Islet precursor cell (in vitro differentiated cells): ENCODE measurements around the gene CD84.
"Not testable (repeated sequence)": the region's sequence is repeated elsewhere in the genome, so short reads cannot be mapped to it uniquely, and the experiment has no call there.

Experiments used
- DNase-seq: peaks from one replicate; pipeline ENCODE4 v3.0.0-alpha.2; 2018

CD84 gene

DNA sequence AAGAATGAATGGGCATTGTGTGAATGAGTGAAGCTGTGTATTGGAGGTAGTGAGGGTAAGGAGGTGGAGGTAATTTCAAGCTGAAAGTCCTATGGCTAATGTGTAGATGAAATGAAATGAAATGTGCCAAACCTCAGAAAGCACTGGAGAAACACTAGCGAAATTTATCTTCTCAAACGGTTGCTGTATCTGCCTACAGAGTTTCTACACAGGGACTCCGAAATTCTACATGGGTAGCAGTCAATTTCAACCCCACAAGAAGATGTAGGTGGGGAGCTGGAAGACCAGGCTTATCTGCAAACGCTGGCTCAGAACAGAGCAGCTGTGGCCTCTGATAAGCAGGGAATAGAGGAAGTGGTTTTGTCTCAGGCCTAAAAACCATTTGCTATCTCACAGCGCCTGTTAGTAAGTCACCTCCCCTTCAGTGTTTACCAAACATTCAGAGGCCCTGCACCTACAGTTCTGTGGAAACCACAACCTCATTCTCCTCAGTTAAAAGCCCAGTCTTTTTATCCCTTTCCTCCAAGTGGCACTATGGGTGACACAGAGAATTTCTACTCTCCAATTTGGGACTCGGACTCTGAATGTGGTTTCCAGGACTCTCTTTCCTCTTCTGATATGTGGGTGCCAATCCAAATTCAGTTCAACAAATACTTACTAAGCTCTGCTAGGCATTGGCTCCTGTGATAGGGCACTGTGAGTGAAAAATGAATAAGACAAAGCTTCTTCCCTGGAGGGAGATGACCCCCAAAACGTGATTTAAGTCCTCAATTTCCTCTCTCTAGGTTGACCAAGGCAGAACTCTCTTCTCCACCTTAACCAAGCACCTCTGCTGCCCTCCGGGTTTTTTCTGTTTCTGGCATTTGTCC is 39.1 kb downstream of the CD84 start:
- peak; percentile 64 for DNase-seq

DNA sequence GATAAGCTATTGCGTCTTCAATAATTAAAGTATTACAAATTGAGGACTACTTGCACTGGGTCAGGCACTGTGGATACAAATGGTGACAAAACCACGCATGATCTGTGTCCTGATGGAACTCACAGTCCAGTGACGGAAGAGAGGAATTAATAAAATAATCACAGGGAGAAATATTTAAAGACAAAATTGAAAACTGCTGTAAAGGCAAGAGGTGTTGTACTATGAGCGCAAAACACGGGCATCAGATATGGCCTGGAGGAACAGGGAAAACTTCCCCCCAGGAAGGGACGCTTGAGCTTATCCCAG is 39.7 kb downstream of the CD84 start:
- no peak for DNase-seq

DNA sequence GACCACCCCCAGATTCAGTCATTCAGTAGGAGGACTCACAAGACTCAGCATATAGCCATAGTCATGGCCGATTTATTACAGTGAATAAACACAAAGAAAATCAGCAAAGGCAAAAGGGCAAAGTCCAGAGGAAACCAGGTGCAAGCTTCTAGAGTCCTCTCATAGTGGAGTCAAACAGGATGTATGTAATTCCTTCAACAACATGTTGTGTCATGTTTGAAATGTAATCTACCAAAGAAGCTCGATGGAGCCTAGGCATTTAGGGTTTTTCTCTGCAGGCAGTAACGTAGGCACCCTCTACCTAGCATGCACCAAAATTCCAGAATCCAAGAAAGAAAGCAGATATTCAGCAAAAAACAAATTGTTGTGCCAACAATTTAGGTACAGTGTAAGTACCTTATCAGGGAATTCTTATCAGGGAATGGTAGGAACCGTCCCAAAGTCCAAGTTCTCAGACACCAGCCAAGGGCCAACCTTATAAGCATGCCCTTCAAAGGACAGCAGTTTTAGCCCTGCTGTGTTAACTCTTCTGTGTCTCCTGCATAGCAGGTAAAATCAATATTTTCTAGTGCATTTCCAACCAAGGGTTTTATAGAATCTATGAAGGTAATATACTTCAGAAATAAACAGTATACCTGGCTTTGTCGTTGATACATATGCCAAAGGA is 40.2 kb downstream of the CD84 start:
- no peak for DNase-seq

DNA sequence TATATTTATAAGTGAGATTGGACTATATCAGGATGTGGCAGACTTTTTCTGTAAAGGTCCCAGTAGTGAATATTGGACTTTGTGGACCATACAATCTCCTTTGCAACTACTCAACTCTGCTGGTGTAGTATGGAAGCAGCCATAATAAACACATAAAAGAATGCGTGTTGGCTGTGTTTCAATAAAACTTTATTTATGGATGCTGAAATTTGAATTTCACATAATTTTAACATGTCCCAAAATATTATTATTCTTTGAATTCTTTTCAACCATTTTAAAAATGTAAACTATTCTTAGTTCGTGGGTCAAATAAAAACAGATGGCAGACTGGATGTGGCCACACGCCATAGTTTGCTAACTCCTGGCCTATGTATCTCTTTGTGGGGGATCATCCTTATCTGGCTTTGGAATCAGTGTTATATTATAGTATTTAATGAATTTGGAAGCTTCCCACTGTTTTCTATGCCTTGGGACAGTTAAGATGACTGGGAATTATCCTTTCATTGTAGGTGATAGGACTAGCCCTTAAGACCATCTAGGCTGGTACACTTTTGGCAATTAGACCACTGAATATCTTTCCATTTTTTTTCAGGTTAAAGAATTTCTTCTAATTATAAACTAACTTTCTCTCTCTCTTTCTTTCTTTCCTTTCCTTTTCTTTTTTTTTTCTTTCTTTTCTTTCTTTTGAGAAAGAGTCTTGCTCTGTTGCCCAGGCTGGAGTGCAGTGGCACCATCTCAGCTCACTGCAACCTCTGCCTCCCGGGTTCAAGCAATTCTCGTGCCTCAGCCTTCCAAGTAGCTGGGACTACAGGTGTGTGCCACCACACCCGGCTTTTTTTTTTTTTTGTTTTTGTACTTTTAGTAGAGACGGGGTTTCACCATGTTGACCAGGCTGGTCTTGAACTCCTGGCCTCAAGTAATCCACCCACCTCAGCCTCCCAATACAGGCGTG is 41.3 kb downstream of the CD84 start:
- no peak for DNase-seq

DNA sequence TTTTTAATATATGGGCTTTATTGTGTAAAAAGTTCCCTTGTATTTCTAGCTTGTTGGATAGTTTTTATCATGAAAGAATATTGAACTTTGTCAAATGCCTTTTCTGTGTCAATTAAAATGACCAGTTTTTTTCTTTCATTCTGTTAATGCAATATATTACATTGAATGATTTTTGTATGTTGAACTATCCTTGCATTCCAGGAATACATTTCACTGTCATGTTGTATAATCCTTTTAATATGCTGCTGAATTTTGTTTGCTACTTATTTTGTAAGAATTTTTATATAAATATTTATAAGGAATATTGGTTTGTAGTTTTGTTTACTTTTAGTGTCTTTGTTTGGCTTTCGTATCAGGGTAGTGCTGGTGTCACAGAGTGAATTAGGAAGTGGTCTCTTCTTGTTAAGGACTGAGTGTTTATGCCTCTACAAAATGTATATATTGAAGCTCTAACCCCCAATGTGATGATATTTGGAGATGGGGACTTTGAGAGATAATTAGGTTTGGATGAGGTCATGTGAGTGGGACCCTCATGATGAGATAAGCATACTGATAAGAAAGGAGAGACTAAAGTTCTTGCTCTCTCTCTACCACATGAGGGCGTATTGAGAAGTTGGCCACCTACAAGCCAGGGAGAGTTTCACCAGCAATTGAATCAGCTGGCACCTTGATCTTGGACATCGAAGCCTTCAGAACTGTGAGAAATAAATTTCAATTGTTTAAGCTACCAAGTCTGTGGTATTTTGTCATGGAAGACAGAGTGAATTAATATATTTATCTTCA is 44.3 kb downstream of the CD84 start:
- DNase-seq, result no peak

DNA sequence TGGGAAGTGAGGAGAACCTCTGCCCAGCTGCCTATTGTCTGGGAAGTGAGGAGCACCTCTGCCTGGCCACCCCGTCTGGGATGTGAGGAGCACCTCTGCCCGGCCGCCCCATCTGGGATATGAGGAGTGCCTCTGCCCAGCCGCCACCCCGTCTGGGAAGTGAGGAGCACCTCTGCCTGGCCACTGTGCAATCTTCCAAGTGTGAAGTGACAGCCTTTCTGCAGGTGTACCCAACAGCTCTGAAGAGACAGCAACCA is 46.8 kb downstream of the CD84 start:
- DNase-seq, result not testable (repeated sequence)

DNA sequence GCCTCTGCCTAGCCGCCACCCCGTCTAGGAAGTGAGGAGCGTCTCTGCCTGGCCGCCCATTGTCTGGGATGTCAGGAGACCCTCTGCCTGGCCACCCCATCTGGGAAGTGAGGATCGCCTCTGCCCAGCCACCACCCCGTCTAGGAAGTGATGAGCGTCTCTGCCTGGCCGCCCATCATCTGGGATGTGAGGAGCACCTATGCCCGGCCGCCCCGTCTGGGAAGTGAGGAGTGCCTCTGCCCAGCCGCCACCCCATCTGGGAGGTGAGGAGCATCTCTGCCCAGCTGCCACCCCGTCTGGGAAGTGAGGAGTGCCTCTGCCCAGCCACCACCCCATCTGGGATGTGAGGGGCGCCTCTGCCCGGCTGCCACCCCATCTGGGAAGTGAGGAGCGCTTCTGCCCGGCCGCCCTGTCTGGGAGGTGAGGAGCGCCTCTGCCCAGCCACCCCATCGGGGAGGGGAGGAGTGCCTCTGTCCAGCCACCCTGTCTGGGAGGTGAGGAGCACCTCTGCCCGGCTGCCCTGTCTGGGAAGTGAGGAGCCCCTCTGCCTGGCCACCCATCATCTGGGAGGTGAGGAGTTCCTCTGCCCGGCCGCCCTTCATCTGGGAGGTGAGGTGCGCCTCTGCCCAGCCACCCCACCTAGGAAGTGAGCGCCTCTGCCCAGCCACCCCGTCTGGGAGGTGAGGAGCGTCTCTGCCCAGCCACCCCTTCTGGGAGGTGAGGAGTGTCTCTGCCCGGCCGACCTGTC is 47.3 kb downstream of the CD84 start:
- not testable (repeated sequence) for DNase-seq

DNA sequence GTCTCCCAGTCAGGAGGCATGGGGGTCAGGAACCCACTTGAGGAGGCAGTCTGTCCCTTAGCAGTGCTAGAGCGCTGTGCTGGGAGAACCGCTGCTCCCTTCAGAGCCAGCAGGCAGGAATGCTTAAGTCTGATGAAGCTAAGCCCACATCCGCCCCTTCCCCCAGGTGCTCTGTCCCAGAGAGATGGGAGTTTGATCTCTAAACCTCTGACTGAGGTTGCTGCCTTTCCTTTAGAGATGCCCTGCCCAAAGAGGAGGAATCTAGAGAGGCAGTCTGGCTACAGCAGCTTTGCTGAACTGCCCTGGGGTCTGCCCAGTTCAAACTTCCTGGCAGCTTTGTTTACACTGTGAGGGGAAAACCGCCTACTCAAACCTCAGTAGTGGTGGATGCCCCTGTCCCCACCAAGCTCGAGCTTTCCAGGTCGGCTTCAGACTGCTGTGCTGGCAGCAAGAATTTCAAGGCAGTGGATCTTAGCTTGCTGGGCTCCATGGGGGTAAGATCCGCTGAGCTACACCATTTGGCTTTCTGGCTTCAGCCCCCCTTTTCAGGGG is 49.8 kb downstream of the CD84 start:
- peak; percentile 45 for DNase-seq

DNA sequence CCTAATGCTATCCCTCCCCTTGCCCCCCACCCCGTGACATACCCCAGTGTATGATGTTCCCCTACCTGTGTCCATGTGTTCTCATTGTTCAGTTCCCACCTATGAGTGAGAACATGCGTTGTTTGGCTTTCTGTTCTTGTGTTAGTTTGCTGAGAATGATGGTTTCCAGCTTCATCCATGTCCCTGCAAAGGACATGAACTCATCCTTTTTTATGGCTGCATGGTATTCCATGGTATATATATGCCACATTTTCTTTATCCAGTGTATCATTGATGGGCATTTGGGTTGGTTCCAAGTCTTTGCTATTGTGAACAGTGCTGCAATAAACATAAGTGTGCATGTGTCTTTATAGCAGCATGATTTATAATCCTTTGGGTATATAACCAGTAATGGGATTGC is 55.5 kb downstream of the CD84 start:
- DNase-seq, result not testable (repeated sequence)

DNA sequence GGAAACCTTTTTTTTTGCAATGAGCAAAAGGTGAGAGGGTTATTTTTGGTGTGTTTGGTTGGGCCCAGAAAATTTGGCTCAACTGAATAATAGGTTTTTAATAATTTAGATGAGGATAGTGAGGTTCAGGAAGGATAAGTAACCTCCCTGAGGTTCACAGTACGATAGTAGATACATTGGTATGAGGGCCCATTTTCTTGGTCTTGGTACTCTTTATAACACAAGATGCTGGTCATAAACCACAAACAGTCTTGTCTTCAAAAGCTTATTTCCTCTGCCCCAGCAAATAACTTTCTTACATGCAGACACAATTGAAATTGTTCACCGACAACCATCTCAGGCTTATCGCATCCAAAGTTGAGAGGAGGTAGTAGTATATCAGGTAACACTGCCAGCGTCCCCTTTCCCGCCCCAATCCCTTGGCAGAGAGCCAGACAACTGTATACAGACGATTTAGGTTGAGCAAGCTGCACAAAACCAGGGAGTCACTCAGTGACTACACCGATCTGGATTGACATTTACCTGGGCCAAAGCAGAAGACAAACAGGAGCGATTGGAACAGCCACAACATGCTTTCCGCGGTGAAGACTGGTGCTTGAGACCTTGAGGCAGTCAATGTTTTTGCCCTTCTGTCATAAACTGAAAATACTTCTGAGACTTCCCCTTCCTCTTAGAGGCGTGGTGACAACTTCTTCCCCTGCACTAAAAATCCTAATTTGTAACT is 56.5 kb downstream of the CD84 start, which contains the start of gene SLAMF6:
Gene SLAMF6, minus strand, starts transcription at position 634 of the 724 bp plus-strand sequence. Its CDS starts 63 bp downstream, at position 571.
- DNase-seq, result no peak

DNA sequence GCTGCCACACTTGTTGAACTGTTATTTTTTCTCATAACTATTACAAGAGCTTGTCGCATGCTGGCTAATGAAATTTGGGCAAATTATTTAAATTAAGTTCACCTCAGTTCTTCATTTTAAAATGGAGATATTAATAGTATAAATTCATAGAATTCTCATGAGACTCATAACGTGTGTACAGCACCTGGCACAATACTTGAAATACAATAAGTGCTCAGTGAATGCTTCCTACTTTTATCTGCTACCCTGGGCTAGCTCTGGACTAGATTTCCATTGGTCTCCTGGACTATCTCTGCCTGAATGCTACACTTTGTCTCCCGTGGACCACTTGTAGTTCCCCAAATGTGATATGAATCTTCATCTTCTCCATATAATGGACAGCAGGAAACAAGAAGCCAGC is 57.2 kb downstream of the CD84 start:
- no peak for DNase-seq

DNA sequence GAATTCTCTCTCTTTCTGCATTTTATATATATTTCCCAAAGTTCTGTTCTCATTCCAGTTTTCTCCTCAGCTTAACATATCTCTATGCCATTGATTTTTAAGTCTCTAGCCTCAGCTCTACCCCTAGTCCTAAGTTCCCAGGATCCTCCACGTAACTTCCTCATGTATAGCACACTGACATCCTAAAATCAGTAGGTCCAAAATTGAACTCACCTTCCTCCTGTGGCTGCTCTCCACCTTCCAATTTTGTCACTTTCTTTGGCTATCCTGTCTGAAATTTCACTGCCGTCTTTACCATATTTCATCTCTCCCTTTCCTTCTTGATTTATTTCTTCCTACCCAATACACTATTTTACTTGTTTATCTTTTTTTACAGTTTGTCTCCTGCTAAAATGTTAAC is 57.7 kb downstream of the CD84 start:
- no peak for DNase-seq

DNA sequence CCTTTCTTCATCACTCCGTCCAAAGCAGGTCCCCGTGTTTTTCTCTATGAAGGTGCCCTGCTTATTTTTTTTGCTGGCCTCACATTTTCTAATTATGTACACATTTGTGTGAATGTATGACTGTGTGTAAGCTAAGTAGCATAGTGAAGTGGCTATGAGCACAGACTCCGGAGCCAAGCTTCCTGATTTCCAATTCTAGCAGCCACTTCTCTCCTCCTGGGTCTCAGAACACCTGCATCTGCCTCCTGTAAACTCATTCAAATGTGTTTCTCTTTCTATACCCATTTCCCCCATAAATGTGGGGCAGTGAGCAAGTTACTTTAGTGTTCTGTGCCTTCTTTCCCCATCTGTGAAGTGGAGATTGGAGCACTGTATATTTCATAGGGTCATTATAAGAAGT is 58.3 kb downstream of the CD84 start:
- no peak for DNase-seq

DNA sequence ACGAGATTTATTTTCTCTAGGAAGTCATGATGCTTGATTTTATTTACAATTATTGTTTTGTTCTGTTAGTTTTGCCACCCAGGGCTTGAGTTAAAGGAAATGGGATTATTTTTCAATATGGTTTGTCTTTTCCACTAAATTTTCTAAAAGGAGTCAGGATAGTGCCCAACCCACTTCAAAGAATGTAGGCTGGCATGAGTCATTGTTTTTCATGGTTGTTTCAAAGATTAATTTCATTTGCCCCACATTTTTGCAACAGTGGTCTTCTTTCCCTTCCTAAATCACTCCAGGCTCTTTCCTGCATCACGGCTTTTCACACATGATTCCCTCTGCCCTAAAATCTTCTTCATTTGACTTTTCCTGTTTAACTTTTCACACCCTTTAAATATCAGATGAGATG is 58.7 kb downstream of the CD84 start:
- DNase-seq, result no peak

DNA sequence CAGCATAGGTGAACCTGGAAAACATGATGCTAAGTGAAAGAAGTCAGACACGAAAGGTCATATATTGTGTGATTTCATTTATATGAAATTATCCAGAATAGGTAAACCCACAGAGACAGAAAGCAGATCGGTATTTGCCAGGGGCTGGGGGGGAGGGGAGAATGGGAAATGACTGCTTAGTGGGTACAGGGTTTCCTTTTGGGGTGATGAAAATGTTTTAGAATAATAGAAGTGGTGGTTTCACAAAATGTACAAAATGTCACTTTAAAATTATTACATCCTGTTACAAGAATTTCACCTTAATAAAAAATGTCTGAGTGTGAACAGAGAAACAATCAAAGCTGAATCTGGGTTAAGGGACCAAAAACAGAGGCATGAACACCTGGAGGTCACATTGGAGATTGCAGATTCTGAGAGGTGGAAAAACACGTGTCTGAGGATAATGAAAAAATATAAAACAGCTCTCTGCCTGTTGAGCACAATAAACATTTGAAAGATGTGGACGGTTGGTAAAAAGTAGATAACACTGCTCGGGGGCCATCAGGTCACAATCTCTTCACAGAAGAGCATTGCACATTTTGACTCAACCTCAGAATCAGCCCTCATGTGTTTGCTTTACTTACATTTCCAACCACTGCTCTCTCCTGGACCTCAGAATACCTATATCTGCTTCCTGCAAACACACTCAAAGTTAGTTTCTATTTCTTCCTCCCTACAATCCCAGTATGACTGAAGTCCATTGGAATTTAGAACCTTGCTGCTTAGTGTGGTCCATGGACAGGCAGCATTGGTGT is 59.5 kb downstream of the CD84 start:
- DNase-seq, result no peak

DNA sequence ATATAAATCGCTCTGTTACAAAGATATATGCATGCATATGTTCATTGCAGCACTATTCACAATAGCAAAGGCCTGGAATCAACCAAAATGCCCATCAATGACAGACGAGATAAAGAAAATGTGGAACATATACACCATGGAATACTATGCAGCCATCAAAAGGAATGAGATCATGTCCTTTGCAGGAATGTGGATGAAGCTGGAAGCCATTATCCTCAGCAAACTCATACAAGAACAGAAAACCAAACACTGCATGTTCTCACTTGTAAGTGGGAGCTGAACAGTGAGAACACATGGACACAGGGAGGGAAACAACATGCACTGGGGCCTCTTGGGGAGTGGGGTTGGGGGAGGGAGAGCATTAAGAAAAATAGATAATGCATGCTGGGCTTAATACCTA is 61.8 kb downstream of the CD84 start:
- DNase-seq, result not testable (repeated sequence)

DNA sequence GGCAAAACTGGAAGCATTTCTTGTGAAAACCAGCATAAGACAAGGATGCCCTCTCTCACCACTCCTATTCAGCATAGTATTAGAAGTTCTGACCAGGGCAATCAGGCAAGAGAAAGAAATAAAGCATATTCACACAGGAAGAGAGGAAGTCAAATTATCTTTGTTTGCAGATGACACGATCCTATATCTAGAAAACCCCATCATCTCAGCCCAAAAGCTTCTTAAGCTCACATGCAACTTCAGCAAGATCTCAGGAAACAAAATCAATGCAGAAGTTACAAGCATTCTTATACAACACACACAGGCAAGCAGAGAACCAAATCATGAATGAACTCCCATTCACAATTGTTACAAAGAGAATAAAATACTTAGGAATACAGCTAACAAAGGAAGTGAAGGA is 63.4 kb downstream of the CD84 start:
- not testable (repeated sequence) for DNase-seq

DNA sequence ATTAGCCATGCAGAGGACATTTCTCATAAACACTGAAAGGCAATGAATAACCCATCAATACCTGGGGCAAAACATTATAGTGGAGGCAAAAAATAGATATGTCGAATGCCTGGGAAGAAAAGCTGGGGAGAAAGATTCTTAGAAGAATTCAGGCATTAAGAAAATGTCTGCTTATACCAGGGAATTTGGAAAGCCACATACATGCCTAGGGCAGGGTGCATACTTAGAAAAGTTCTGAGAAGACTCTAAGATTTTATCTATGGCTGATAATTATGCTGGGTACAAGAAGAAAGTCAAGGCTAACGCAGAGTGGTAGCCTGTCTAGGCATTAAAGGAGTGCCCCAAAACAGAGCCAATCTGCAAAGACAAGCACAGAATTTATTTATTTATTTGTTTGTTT is 74.6 kb downstream of the CD84 start:
- no peak for DNase-seq

DNA sequence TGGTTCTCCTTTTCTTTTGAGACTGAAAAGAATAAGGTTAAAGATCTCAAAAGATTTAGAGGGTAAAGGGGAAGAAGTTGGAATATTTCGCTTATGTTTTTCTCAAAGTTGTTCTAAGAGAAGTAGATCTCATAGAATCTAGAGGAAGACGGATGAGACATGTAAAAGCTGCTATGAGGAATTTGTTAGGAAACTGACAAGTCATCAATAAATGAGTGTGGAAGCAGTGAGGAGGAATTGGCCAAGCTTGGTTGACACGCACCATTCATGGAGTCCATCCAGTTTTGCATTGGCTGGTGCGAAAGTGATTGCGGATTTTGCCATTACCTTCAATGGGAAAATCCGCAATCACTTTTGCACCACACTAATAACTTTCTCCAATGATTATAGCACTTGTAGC is 76.2 kb downstream of the CD84 start:
- DNase-seq, result no peak

DNA sequence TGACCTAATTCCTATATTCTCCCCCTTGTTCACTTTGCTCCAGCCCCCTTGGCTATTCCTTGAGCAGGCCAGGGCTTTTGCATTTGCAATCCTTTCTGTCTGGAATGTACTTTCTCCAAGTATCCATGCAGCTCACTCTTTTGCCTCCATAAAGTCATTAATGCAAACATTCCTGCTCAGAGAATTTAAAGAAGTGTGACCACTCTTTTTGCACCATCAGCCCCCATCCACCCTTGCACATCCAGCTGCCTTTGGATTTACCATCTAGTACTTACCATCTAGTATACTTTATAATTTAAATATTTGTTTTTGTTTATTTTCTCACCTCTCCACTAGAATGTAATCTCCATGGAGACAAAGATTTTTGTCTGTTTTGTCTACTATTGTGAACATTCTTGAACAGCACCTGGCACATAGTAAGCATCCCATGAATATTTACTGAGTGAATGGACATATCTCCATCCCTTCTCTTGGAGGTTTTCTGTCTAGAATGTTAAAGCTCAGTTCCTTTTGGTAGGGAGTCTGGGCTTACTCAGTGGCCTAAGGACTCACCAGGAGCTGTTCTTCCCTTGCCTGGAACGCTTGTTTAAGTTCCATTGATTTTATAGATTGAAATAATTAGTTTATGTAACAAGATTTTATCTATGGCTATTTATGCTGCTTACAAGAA is 78.8 kb downstream of the CD84 start:
- no peak for DNase-seq
